CD4-positive, alpha-beta T cell treated with Interleukin-17A for 4 hours (primary cell): ENCODE measurements around the gene CCDC192.
"Not testable (repeated sequence)": the region's sequence is repeated elsewhere in the genome, so short reads cannot be mapped to it uniquely, and the experiment has no call there.

Experiments
- DNase-seq: peaks from one replicate; pipeline ENCODE4 v3.0.0-alpha.2; 2020; ENCODE audit warnings: mixed read lengths

CCDC192 gene

GRCh38 chr5:127813633-127814587 lies 110.7 kb downstream of the CCDC192 start:
- no peak for DNase-seq

- DNase-seq: no peak
Measured at GRCh38 chr5:127814588-127814973, 111.4 kb downstream of the CCDC192 start.

GRCh38 chr5:127820910-127821553 lies 117.8 kb downstream of the CCDC192 start:
- DNase-seq: no peak

- no peak for DNase-seq
Measured at GRCh38 chr5:127821896-127822295, 118.7 kb downstream of the CCDC192 start.

- DNase-seq: no peak
Measured at GRCh38 chr5:127824126-127824525, 120.9 kb downstream of the CCDC192 start.

GRCh38 chr5:127826011-127826410 lies 122.8 kb downstream of the CCDC192 start:
- DNase-seq: no peak

- DNase-seq: no peak
Measured at GRCh38 chr5:127827451-127827850, 124.3 kb downstream of the CCDC192 start.

- DNase-seq: no peak
Measured at GRCh38 chr5:127830157-127830556, 127.0 kb downstream of the CCDC192 start.

GRCh38 chr5:127830829-127831598 lies 127.8 kb downstream of the CCDC192 start:
- DNase-seq: no peak

GRCh38 chr5:127832067-127832466 lies 128.9 kb downstream of the CCDC192 start:
- no peak for DNase-seq

- DNase-seq: no peak
Measured at GRCh38 chr5:127834094-127834531, 130.9 kb downstream of the CCDC192 start.

GRCh38 chr5:127834554-127834953 lies 131.4 kb downstream of the CCDC192 start:
- no peak for DNase-seq

- DNase-seq: no peak
Measured at GRCh38 chr5:127838661-127839060, 135.5 kb downstream of the CCDC192 start.

GRCh38 chr5:127839072-127839471 lies 135.9 kb downstream of the CCDC192 start:
- no peak for DNase-seq

- no peak for DNase-seq
Measured at GRCh38 chr5:127839496-127840197, 136.5 kb downstream of the CCDC192 start.

GRCh38 chr5:127840198-127840524 lies 137.0 kb downstream of the CCDC192 start:
- DNase-seq: no peak

- no peak for DNase-seq
Measured at GRCh38 chr5:127840809-127841208, 137.6 kb downstream of the CCDC192 start.

- no peak for DNase-seq
Measured at GRCh38 chr5:127844581-127845021, 141.4 kb downstream of the CCDC192 start.

GRCh38 chr5:127846884-127847283 lies 143.7 kb downstream of the CCDC192 start:
- DNase-seq: no peak

- not testable (repeated sequence) for DNase-seq
Measured at GRCh38 chr5:127847641-127848040, 144.4 kb downstream of the CCDC192 start.

GRCh38 chr5:127848098-127848497 lies 144.9 kb downstream of the CCDC192 start:
- DNase-seq: no peak

- DNase-seq: no peak
Measured at GRCh38 chr5:127849408-127849807, 146.2 kb downstream of the CCDC192 start.

GRCh38 chr5:127849891-127850290 lies 146.7 kb downstream of the CCDC192 start:
- DNase-seq: no peak
